Right hindlimb (tissue), 1 donor: ENCODE data around the gene TMEM35A.
A peak's percentile ranks its signal among the peaks of the same experiment; 100 is the strongest.
"Not testable (repeated sequence)": the region's sequence is repeated elsewhere in the genome, so short reads cannot be mapped to it uniquely, and the experiment has no call there.

Source experiments
- DNase-seq: peaks from one replicate; pipeline ENCODE4 v3.0.0-alpha.2; 2018

Gene TMEM35A, protein sequence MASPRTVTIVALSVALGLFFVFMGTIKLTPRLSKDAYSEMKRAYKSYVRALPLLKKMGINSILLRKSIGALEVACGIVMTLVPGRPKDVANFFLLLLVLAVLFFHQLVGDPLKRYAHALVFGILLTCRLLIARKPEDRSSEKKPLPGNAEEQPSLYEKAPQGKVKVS

DNA sequence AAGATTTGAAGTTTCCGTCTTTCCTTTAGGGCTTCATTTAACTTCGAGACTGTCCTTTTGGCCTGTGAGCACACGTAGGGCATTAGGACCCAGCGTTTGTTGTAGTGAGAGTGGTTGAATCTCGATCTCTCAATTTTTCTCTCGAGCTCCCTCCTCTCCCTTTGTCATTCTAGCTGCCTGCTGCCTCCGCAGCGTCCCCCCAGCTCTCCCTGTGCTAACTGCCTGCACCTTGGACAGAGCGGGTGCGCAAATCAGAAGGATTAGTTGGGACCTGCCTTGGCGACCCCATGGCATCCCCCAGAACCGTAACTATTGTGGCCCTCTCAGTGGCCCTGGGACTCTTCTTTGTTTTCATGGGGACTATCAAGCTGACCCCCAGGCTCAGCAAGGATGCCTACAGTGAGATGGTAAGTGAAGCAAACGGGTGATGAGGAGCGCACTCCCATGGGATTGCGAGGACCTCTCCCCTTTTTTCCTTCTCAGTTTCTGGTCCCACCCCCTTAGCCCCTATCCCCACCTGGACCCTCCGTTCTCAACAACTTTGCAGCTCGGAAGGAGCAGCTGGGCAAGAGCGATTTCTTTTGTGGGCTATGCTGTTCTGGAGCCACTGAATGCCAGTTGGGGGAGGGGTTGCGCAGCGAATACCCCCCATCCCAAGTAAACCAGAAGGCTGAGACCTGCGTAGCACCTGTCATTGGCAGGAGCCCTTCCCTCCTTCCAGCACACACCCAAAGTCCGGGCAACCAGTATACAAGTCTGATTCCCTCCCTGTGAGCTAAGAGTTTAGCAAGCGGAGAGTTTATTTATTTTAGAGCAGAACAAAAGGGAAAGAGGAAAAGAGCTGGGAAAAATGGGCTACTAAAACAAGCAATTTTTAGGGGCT lies at the start of gene TMEM35A:
TMEM35A (plus strand) TSS at position 164 of the 883 bp plus-strand sequence; CDS start at position 288, 124 bp downstream.
- peak; percentile 24 for DNase-seq

DNA sequence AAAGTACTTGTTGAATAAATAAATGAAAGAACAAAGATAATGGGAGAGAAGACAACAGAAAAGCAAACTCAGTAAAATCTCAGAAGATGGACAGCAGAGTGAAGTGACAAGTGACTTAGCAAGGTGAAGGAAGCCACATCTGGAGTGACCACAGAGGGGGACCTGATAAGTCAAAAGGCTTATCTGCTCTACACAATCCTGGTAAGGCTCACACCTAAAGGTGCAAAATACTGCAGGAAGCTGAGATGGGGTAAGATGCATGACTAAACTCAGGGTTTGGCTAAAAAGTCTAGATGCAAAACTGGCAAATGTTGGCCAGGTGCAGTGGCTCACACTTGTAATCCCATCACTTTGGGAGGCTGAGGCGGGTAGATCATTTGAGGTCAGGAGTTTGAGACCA lies 49.0 kb upstream of the TMEM35A start:
- DNase-seq: no peak

DNA sequence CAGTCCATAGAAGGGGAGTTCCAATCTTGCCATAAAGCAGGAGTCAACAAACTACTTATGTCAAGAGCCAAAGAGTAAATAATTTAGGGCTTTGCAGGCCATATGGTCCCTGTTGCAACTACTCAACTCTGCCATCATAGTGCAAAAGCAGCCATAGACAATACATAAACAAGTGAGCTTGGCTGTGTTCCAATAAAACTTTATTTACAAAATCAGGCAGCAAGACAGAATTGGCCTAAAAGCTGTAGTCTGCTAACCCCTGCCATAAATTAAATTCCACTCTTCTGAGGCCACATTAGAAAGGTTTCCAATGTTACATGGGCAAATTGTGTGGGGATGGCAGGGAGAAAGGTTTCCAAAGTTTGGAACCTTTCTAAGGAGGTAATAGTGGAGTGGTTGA lies 41.4 kb upstream of the TMEM35A start:
- no peak for DNase-seq

DNA sequence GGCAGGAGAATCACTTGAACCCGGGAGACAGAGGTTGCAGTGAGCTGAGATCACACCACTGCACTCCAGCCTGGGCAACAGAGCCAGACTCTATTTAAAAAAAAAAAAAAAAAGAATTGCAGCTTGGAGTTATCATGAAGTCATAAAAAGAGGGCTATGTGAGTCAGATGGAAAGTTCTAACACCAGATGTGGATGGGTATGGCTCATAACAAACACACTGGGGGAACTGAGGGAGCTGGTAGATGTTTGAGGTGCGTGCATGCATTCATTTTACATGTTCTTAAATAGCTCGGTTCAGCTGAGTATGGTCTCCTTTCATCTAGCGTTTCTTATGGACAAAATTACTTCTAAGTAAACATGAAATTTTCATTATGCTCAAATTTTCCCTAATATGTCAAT lies 38.5 kb upstream of the TMEM35A start:
- DNase-seq: no peak

DNA sequence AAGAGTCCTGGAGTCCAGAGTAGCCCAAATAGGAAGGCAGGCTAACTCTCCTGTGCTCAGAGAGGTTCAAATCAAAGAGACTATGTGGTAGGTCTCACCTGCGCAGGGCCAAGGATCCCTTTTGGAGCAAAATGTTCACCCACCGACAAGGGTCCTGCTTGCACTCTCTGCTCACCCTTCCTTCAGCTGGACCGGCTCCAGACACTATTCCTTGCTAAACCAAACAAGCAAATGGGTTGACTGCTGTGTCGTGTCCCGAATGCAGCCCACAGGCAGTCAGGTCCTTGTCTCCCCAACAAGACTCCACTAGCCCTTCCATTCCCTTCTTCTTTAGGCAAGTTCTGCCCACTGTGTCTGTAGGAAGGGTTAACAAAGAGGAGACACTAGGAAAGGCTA lies 27.5 kb upstream of the TMEM35A start:
- DNase-seq: no peak

DNA sequence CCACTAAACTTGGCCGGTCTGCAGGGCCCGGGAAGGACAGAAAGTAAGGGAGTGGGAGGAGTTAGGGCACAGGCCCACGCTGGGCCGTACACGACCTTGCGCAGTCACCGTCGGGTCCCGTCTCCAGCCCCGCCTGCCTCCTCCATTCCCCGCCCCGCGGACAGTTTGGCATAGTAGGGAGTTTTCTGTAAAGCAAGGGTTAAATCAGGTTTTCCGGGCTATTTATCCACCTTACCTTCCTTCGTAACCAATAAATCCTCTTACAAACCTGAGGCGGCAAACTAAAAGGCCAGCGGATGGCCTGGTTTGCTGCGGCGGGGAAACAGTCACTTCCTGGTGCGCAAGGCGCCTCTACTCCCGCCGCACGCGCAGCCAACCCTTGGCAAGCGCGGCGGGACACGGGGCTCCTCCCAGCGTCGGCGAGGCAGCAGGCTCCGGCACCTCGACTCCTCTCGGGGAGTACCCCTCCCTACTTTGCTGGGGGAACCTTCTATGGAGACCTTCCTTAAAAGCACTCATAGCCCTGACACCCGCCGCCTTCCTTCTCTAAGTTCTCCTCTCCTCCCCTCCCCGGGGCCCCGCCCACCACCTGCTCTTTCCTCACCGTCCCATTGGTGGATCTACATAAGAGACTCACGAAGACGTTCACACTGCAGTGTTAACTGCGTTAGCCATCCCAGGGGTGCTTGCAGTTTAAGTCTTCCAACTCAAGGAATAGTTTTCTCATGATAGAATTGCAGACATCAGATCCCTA lies 27.0 kb upstream of the TMEM35A start, which contains the start of gene TRMT2B:
TRMT2B (minus strand) TSS at position 563 of the 754 bp plus-strand sequence. CDS start 9,822 bp downstream, outside the sequence.
- peak; percentile 79 for DNase-seq

DNA sequence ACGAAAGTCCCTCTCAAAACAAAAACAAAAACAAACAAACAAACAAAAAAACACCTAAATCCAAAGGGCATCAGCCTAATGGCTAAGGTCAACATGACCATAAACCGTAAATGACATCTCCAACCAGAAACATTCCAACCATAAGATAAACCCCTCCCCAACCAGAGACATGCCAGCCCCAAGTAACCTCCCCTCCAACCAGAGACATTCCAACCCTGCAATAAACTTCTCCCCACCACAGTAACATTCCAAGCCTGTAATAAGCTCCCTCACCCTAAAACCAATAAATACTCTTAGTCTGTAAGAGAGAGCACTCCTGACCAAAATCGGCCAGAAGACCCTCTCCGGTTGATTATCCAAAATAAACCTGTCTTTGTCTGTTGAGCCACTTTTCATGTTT lies 22.1 kb upstream of the TMEM35A start:
- DNase-seq: not testable (repeated sequence)

DNA sequence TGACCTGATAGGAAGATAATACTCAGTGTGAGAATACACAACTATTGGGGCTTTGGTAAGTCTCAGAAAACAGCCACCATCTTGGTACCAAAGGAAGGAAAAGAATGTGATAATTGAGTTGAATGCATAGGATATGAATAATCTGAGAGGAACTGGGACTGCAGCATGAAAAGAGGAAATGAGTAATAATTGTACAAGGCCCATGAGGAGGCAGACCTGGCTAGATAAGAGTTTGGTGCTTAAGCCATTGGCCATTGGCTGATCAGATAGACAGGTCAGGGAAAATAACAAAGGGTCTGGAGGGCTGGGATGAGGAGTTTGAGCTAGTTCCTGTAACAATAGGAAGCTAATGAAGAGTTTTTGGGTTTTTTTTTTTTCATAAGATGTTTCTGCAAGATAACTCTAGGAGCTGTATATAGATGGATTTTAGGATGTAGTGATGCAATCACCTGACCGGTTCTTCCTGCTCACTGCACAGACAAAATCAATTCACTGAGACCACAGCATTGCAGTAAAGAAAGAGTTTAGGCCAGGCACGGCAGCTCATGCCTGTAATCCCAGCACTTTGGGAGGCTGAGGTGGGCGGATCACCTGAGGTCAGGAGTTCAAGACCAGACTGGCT lies 21.5 kb upstream of the TMEM35A start:
- no peak for DNase-seq

DNA sequence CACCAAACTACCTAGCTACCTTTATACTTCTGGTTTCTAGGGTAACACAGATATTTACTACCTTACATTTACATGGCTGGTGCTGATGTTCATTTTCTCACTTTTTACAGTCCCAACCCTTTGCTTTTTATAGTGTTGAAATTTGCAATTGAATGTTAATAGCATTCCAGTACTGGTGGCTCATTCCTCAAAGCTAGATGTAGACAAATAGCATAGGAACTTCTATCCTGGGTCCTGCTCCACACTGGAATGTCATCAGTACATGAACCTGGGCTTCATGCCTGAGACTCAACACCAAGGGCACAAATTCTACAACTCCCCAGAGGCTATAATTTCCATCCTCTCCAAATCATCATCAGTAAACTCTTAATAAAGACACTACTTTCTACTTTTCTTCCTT lies 16.5 kb upstream of the TMEM35A start:
- DNase-seq: no peak

DNA sequence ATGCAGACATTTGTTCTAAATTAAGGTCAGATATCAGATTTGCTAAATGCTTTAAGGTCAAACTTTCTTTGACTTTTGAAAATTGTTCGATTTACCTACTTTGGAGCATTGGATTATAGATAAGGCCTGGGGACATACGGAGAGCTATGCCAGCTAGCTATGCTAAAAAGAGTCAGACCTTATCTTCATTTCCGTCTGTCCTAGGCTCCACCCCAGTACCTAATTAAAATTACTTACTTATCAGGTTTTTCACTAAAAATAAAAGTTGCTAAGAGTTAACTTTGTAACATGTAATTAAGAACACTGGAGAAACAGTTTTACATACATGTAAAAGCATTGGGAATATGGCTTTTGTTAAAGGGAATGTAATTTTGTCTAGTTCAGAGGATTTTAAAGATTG lies 7.1 kb upstream of the TMEM35A start:
- DNase-seq: no peak

DNA sequence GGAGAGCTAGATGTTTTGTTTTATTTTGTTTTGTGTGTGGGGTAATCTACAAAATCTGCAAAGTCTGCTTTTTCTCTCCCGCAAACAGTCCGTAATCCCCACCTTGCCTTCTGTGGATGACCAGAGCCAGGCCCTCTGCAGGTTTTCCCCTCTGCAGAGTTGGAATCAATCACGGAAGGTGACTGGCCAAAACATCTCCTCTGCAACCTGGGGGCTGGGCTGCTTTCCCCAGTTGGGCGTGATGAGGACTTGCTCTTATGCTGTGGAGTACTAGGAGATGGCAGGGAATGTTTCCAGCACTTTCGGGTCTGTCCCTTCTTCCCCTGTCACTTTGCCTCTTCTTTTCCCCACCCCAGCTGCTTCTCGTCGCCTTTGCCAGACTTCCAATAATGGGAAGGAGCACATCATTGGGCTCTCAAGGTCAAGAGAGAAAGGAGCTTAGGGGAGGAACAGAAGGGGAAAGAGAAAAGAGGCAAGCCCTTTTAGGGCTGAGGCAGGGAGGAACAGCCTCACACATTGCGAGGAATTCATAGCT lies 1.1 kb downstream of the TMEM35A start:
- no peak for DNase-seq

DNA sequence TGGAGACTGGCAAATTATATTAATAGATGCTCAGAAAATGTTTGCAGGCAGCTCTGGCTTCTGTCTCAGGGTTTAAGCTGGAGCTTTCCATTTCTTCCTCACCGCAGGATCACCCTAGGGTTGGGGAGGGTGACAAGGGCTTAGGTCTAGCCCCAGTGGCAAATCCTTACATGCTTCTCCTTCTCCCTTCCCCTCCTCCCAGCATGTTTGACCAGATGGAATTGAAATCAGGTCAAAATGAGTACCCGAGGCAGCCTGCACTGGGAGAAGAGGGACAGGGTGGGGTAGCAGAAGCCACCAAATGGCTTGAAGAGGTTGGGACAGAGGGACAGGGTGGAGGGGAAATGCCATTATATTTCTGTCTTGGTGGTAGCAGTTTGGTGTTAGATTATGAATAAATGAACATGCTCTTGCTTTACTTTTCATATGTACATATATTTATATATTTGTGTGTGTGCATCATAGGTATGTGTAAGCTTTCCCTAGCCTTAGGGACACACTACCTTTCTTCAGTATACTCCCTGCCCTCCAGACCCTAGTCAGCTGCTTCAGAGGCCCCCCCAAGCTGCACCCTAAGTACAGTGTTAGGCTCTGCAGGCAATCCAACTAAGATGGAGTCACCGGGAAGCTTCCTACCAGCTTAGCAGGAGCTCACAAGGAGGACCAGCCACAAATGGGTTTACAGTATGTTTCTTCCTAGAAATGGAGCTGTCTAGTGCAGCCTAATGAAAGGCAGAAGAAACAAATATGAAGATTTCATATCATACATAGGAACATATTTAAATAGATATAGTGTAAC lies 1.8 kb downstream of the TMEM35A start:
- no peak for DNase-seq

DNA sequence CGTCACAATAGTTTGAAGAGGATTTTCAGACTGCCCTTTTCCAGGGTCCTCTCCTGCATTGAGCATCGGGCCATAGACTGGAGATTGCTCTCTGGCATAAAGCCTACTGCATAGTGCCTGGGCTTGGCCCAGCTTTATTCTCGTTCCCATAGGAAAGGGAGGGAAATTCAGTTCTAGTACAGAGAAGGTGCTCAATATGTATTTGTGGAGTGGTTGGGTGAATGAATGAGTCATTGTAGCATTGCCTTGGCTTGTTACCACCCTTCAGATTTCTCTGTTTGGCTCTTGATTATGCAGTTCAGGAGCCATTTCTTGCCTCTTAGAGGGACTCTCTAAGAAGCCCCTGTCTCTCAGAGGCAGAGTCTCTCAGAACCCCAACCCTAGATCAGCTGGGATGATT lies 2.6 kb downstream of the TMEM35A start:
- DNase-seq: no peak

DNA sequence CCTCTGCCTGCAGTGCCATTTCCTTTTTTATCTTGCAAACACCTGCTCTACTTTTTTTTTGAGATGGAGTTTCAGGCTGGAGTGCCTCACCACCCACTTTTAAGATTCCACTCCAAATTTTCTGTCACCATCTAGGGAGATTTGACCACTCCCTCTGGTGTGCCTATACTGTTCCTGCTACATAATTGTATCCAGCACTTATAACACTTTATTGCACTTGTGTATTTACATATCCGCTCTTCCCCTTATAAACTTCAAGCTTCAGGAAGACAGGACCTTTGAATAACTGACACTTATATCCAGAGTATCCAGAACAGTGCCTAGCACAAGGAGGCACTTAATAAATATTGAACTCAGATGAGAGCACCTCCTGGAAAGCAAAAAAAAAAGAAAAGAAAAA lies 13.1 kb downstream of the TMEM35A start:
- DNase-seq: no peak

DNA sequence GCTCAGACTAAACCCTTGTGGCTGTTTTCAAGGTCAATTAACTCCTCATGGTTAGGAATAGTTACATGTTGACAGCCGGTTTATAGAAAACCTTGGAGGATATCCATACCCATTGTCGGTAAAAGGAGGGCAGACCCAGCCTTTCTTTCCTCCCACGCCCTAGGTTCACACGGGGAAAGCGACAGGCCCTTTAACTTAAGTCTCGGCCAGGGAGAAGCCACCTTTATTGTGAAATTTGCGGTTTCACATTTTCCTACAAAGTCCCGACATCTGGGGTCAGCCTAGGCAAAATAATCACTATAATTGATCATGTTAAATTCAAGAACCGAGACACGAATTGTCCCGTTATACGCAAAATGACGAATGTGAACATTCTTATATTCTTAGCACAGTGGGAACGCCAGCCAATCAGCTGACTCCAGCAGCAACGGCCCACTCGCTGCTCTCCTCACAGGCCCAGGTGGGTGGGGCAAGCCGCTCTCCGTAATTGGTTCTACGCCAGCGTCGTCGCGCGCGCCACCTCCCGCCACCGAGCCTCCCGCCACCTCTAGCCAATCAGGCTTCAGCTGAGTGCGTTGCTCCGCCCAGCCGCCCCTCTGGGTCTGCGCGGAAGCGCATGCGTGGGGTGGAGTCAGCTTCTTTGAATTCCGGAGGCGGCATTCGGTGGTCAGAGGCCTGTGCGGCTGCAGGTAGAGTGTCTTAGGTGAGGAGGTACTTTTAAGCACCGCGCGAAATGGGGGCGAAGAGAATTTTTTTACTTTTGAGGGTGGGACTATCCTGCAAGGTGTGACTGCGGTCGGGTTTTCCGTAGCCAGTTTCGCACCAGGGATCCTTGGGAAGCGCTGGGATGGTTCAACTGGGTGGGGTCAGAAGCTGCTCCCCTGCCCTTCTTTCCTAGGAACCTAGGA lies 19.1 kb downstream of the TMEM35A start, which contains the start of gene CENPI:
CENPI (plus strand) TSS at position 659 of the 908 bp plus-strand sequence. CDS start 2,867 bp downstream, outside the sequence.
- peak; percentile 96 for DNase-seq

DNA sequence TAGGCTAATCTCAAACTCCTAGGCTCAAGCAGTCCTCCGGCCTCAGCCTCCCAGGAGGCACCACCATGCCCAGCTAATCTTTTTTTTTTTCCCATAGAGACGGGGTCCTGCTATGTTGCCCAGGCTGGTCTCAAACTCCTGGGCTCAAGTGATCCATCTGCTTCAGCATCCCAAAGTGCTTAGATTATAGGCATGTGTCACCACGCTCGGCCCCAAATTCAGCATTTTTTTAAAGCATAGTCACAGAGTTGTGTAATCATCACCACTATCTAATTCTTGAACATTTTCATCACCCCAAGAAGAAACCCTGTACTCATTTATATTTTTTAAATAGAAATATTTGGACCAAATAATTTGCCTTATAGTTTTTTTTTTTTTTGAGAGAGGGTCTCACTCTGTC lies 29.6 kb downstream of the TMEM35A start:
- DNase-seq: no peak

DNA sequence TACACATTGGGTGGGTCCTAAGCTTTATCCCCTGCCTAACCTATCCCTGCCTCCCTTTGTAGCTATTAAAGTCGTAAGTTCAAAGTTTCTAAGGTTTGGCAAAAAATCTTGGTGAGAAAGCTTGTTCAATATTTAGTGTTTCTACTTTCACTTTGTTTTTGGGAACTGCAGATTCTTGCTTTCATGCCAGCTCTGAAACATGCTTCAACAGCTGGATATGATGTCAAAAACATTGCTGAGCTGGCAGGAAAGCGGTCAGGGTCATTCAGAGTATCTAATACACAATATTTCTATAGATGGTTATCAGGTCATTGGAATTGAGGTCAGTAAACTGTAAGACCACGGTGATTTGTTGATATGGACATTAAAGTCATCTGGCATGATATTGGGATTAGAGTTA lies 39.0 kb downstream of the TMEM35A start:
- no peak for DNase-seq

DNA sequence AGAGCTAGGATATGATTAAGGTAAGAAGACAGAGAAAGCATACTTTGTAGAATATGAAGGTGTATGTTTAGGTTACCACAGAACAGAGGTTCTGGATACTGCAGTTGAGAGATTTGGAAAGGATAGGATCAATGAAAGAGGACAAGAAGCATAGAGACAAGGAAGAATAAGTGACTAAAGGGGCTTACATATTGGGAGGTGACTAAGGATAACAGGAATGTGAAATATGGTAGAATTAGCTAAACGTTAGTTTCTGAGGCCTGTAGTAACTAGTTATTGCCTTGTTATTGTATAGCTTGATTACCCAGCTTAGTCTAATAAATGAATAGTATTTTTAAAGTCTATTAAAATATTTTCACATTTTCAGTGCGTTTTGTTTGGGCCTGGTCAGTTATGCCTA lies 57.6 kb downstream of the TMEM35A start:
- DNase-seq: no peak
